ENCODE results near the gene KRT3.

GRCh38 chr12:52821826-52822660, 26.1 kb upstream of the KRT3 start:
- TF ChIP-seq POLR2A (IDR thresholded peaks at IDR 0.05) (no peak), CTCF (IDR thresholded peaks at IDR 0.05) (no peak)
